Measurements from ENCODE around the gene PLCB1.

GRCh38 chr20:8657664-8658063 is 525.6 kb downstream of the PLCB1 start:
- no peak for TF ChIP-seq CTCF (IDR thresholded peaks at IDR 0.05; ENCODE audit: insufficient read depth, low read depth, low read length)
- no peak for TF ChIP-seq EZH2 (IDR thresholded peaks at IDR 0.05; ENCODE audit: insufficient read depth, low read length)

Data from astrocyte (in vitro differentiated cells and primary cell).